WTC11 (cell line): ENCODE results near the gene ISM1. TPM values are rescaled to one million over a fixed set of nuclear protein-coding genes. Genes with fewer than 3 reads are reported as not detected.
A peak's percentile ranks its signal among the peaks of the same experiment; 100 is the strongest.

ENCODE experiments used
- ATAC-seq: fragments of 200-7000 bp; cut with Tn5 transposase; 2 replicates; pipeline ENCODE4 v1.10.0; 2021; ENCODE audit warnings: mild to moderate bottlenecking, moderate library complexity
- CTCF ChIA-PET: fragments of 300-600 bp; sonication (Branson Sonifier 250); formaldehyde crosslinking; loops from one replicate; lab custom pipeline; 2021; ENCODE audit warnings: antibody characterized with exemption; lab: Charles Lee
- POLR2A ChIA-PET: fragments of 350-600 bp; sonication (Branson Sonifier 250); formaldehyde crosslinking; loops from one replicate; lab custom pipeline; 2021; ENCODE audit warnings: antibody characterized with exemption; lab: Charles Lee
- DNase-seq: peaks from one replicate; pipeline ENCODE4 v3.0.0; 2021; ENCODE audit warnings: low spot score
- H3K27ac Mint-ChIP-seq: 2 replicates; pipeline ENCODE4 v1.8.0; 2021; ENCODE audit warnings: mixed read lengths
- H3K27me3 Mint-ChIP-seq: 2 replicates; pipeline ENCODE4 v1.8.0; 2021; ENCODE audit warnings: low read depth, mild to moderate bottlenecking, moderate library complexity, mixed read lengths
- H3K36me3 Mint-ChIP-seq: 2 replicates; pipeline ENCODE4 v1.8.0; 2021; ENCODE audit warnings: mixed read lengths
- H3K4me1 Mint-ChIP-seq: 2 replicates; pipeline ENCODE4 v1.8.0; 2022; ENCODE audit warnings: mixed read lengths
- H3K4me3 Mint-ChIP-seq: 2 replicates; pipeline ENCODE4 v1.8.0; 2021; ENCODE audit warnings: mild to moderate bottlenecking, moderate library complexity, mixed read lengths
- H3K9me3 Mint-ChIP-seq: 2 replicates; pipeline ENCODE4 v1.8.0; 2021; ENCODE audit warnings: mixed read lengths
- CREB1 ChIP-seq: sonication (generic); formaldehyde crosslinking; IDR thresholded peaks from 2 replicates; pipeline ENCODE4 v1.8.0; 2023; ENCODE audit warnings: mild to moderate bottlenecking, missing genetic modification reagents
- CREM ChIP-seq: sonication (generic); formaldehyde crosslinking; IDR thresholded peaks from 2 replicates; pipeline ENCODE4 v1.8.1; 2022; ENCODE audit warnings: mild to moderate bottlenecking, missing genetic modification reagents, moderate library complexity
- E2F5 ChIP-seq: sonication (generic); formaldehyde crosslinking; IDR thresholded peaks from 2 replicates; pipeline ENCODE4 v1.8.1; 2022; ENCODE audit warnings: mild to moderate bottlenecking, moderate library complexity, missing genetic modification reagents
- ELF4 ChIP-seq: sonication (generic); formaldehyde crosslinking; IDR thresholded peaks from 2 replicates; pipeline ENCODE4 v1.8.1; 2022; ENCODE audit warnings: low read depth, mild to moderate bottlenecking, moderate library complexity, missing genetic modification reagents
- EMX1 ChIP-seq: fragments of 250-450 bp; sonication (Bioruptor Pico); IDR thresholded peaks from 2 replicates; pipeline ENCODE4 v1.8.0; 2021; ENCODE audit warnings: mild to moderate bottlenecking
- FOXP1 ChIP-seq: sonication (generic); formaldehyde crosslinking; IDR thresholded peaks from 2 replicates; pipeline ENCODE4 v1.8.0; 2022; ENCODE audit warnings: missing genetic modification reagents, mild to moderate bottlenecking, moderate library complexity, borderline replicate concordance
- FOXP4 ChIP-seq: sonication (generic); formaldehyde crosslinking; IDR thresholded peaks from 2 replicates; pipeline ENCODE4 v1.8.0; 2022; ENCODE audit warnings: mild to moderate bottlenecking, missing genetic modification reagents
- GTF2I ChIP-seq: fragments of 250-450 bp; sonication (Bioruptor Pico); conservative IDR thresholded peaks from 2 replicates; pipeline ENCODE4 v1.4.0; 2021; ENCODE audit warnings: mild to moderate bottlenecking
- MLX ChIP-seq: sonication (generic); formaldehyde crosslinking; IDR thresholded peaks from 2 replicates; pipeline ENCODE4 v1.8.1; 2023; ENCODE audit warnings: mild to moderate bottlenecking, missing genetic modification reagents, moderate library complexity
- MXD4 ChIP-seq: fragments of 250-450 bp; sonication (Bioruptor Pico); IDR thresholded peaks from 2 replicates; pipeline ENCODE4 v1.8.0; 2021; ENCODE audit warnings: mild to moderate bottlenecking, moderate library complexity, borderline replicate concordance
- NR2C2 ChIP-seq: sonication (generic); formaldehyde crosslinking; IDR thresholded peaks from 2 replicates; pipeline ENCODE4 v1.8.0; 2022; ENCODE audit warnings: mild to moderate bottlenecking, missing genetic modification reagents
- PRRX2 ChIP-seq: fragments of 250-450 bp; sonication (Bioruptor Pico); IDR thresholded peaks from 2 replicates; pipeline ENCODE4 v1.8.0; 2021; ENCODE audit warnings: mild to moderate bottlenecking
- SMAD3 ChIP-seq: sonication (generic); formaldehyde crosslinking; IDR thresholded peaks from 2 replicates; pipeline ENCODE4 v1.8.0; 2022; ENCODE audit warnings: missing genetic modification reagents, mild to moderate bottlenecking, borderline replicate concordance
- SMAD4 ChIP-seq: sonication (generic); formaldehyde crosslinking; IDR thresholded peaks from 2 replicates; pipeline ENCODE4 v1.8.0; 2022; ENCODE audit warnings: mild to moderate bottlenecking, missing genetic modification reagents
- SOX15 ChIP-seq: fragments of 250-450 bp; sonication (Bioruptor Pico); IDR thresholded peaks from 2 replicates; pipeline ENCODE4 v1.9.0; 2021; ENCODE audit warnings: mild to moderate bottlenecking
- SP1 ChIP-seq: sonication (generic); formaldehyde crosslinking; conservative IDR thresholded peaks from 2 replicates; pipeline ENCODE4 v1.8.1; 2022; ENCODE audit warnings: missing genetic modification reagents
- TCF7 ChIP-seq: sonication (generic); formaldehyde crosslinking; IDR thresholded peaks from 2 replicates; pipeline ENCODE4 v1.8.0; 2022; ENCODE audit warnings: mild to moderate bottlenecking, low read depth, missing genetic modification reagents, moderate library complexity
- USF2 ChIP-seq: sonication (generic); formaldehyde crosslinking; IDR thresholded peaks from 2 replicates; pipeline ENCODE4 v1.8.1; 2023; ENCODE audit warnings: mild to moderate bottlenecking, missing genetic modification reagents, moderate library complexity
- ZNF219 ChIP-seq: sonication (generic); formaldehyde crosslinking; IDR thresholded peaks from 2 replicates; pipeline ENCODE4 v1.8.0; 2023; ENCODE audit warnings: missing genetic modification reagents, mild to moderate bottlenecking, borderline replicate concordance
- ZNF423 ChIP-seq: fragments of 250-450 bp; sonication (Bioruptor Pico); IDR thresholded peaks from 2 replicates; pipeline ENCODE4 v2.1.2; 2022; ENCODE audit warnings: mild to moderate bottlenecking, moderate library complexity
- total RNA-seq: library from RNA; stranded (reverse); gene quantifications from 3 replicates; pipeline ENCODE4 v1.2.3, GENCODE V29; 2021
- TF ChIP-seq, protein P1 (sequence below): fragments of 250-450 bp; sonication (Bioruptor Pico); IDR thresholded peaks from 2 replicates; pipeline ENCODE4 v2.1.2; 2022; ENCODE audit warnings: mild to moderate bottlenecking, moderate library complexity
- TF ChIP-seq, protein P2 (sequence below): sonication (generic); formaldehyde crosslinking; IDR thresholded peaks from 2 replicates; pipeline ENCODE4 v1.8.1; 2023; ENCODE audit warnings: mild to moderate bottlenecking, missing genetic modification reagents
- TF ChIP-seq, protein P3 (sequence below): sonication (generic); formaldehyde crosslinking; IDR thresholded peaks from 2 replicates; pipeline ENCODE4 v1.8.0; 2022; ENCODE audit warnings: missing genetic modification reagents

The ISM1 gene
- total RNA-seq, 1 experiment from 2014 or later: 0.52 TPM

DNA sequence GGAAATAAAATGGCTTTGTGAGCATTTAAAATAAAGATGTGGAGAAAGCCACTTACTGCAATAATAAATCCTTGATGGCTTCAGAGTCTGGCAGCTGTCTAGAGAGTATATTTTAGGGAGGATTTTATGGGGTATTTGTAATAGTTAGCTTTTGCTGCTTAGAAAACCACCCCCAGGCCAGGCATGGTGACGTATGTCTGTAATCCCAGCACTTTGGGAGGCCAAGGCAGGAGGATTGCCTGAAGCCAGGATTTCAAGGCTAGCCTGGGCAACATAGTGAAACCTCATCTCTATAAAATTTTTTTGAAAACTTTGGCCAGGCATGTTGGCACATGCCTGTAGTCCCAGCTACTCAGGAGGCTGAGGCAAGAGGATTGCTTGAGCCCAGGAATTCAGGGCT is 63.8 kb downstream of the ISM1 start (continued):
- TF ChIP-seq, protein P1, sequence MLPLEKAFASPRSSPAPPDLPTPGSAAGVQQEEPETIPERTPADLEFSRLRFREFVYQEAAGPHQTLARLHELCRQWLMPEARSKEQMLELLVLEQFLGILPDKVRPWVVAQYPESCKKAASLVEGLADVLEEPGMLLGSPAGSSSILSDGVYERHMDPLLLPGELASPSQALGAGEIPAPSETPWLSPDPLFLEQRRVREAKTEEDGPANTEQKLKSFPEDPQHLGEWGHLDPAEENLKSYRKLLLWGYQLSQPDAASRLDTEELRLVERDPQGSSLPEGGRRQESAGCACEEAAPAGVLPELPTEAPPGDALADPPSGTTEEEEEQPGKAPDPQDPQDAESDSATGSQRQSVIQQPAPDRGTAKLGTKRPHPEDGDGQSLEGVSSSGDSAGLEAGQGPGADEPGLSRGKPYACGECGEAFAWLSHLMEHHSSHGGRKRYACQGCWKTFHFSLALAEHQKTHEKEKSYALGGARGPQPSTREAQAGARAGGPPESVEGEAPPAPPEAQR (CRISPR knock-in tag): no peak
- TF ChIP-seq E2F5 (CRISPR knock-in tag): no peak

GRCh38 chr20:13285408-13285807 is 64.3 kb downstream of the ISM1 start:
- Mint-ChIP-seq H3K27me3 (no peaks in the 10 kb centered on the region), H3K4me1 (0 out of 2 replicates have a peak, but pooled peaks cover 2% of the 10 kb centered on the region), H3K27ac (peak overlapping the region; percentile 57; the same call in 1 of the 2 replicates), H3K9me3 (peaks cover 11% of the 10 kb centered on the region), H3K36me3 (no peaks in the 10 kb centered on the region), H3K4me3 (no peak overlapping the region)
- DNase-seq (no peak), ATAC-seq (peak; percentile 51)
- TF ChIP-seq SMAD4 (CRISPR knock-in tag): no peak
- no peak for TF ChIP-seq FOXP1 (CRISPR knock-in tag)
- TF ChIP-seq MLX: no peak
- peak; percentile 63 for TF ChIP-seq USF2 (CRISPR knock-in tag)
- TF ChIP-seq CREM: no peak
- CTCF ChIA-PET: interaction anchor here (1.4 kb wide), 1 partner anchor 261 kb away, joined by 5 read pairs; no protein-coding TSS in a partner anchor
- POLR2A ChIA-PET: no interaction called here

DNA sequence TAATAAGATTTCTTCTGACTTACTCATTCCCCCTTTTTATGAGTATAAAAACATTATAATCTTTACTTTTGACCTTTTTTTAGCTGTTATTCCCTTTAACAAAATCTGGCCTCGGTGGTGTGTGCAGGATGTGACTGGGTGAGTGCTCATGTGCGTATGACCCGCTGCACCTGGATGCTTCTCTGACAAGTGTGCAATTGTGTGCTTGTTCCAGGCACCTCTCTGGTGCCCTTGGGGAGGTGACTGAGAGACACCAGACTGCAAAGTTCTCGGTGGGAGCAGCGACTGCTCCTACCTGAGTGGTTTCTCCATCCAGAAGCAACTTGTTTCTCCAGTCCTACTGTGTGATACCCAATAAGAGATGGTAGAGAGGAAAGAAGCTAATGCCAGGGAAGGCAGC is 65.0 kb downstream of the ISM1 start:
- DNase-seq (no peak), ATAC-seq (no peak)
- Mint-ChIP-seq H3K27ac (peak overlapping the region; percentile 33; the same call in 1 of the 2 replicates), H3K9me3 (peaks cover 5% of the 10 kb centered on the region), H3K36me3 (no peaks in the 10 kb centered on the region), H3K4me3 (no peak overlapping the region), H3K4me1 (peaks cover 4% of the 10 kb centered on the region; the same call in 1 of the 2 replicates), H3K27me3 (no peaks in the 10 kb centered on the region)
- CTCF ChIA-PET: no interaction called here
- POLR2A ChIA-PET: no interaction called here
- TF ChIP-seq SMAD3 (CRISPR knock-in tag) (no peak), NR2C2 (CRISPR knock-in tag) (no peak), CREB1 (CRISPR knock-in tag) (no peak), PRRX2 (CRISPR knock-in tag) (no peak), EMX1 (CRISPR knock-in tag) (no peak), SOX15 (CRISPR knock-in tag) (no peak), GTF2I (CRISPR knock-in tag) (no peak), ZNF219 (no peak), SP1 (CRISPR knock-in tag) (no peak), FOXP4 (CRISPR knock-in tag) (no peak), TCF7 (CRISPR knock-in tag) (no peak), CREM (no peak), MXD4 (CRISPR knock-in tag) (no peak), ZNF423 (CRISPR knock-in tag) (no peak), ELF4 (CRISPR knock-in tag) (no peak)
- TF ChIP-seq, protein P2, sequence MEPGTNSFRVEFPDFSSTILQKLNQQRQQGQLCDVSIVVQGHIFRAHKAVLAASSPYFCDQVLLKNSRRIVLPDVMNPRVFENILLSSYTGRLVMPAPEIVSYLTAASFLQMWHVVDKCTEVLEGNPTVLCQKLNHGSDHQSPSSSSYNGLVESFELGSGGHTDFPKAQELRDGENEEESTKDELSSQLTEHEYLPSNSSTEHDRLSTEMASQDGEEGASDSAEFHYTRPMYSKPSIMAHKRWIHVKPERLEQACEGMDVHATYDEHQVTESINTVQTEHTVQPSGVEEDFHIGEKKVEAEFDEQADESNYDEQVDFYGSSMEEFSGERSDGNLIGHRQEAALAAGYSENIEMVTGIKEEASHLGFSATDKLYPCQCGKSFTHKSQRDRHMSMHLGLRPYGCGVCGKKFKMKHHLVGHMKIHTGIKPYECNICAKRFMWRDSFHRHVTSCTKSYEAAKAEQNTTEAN (CRISPR knock-in tag): no peak
- TF ChIP-seq, protein P3, sequence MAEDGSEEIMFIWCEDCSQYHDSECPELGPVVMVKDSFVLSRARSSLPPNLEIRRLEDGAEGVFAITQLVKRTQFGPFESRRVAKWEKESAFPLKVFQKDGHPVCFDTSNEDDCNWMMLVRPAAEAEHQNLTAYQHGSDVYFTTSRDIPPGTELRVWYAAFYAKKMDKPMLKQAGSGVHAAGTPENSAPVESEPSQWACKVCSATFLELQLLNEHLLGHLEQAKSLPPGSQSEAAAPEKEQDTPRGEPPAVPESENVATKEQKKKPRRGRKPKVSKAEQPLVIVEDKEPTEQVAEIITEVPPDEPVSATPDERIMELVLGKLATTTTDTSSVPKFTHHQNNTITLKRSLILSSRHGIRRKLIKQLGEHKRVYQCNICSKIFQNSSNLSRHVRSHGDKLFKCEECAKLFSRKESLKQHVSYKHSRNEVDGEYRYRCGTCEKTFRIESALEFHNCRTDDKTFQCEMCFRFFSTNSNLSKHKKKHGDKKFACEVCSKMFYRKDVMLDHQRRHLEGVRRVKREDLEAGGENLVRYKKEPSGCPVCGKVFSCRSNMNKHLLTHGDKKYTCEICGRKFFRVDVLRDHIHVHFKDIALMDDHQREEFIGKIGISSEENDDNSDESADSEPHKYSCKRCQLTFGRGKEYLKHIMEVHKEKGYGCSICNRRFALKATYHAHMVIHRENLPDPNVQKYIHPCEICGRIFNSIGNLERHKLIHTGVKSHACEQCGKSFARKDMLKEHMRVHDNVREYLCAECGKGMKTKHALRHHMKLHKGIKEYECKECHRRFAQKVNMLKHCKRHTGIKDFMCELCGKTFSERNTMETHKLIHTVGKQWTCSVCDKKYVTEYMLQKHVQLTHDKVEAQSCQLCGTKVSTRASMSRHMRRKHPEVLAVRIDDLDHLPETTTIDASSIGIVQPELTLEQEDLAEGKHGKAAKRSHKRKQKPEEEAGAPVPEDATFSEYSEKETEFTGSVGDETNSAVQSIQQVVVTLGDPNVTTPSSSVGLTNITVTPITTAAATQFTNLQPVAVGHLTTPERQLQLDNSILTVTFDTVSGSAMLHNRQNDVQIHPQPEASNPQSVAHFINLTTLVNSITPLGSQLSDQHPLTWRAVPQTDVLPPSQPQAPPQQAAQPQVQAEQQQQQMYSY (CRISPR knock-in tag): no peak
